Activated naive CD8-positive, alpha-beta T cell treated with anti-CD3 and anti-CD28 coated beads, Interleukin-2, amount 50 U/mL, for 16 hours (primary cell): Measurements from ENCODE around the gene MYO15B.
A peak's percentile ranks its signal among the peaks of the same experiment; 100 is the strongest.
"Not testable (repeated sequence)": the region's sequence is repeated elsewhere in the genome, so short reads cannot be mapped to it uniquely, and the experiment has no call there.

ENCODE experiments used
- DNase-seq: peaks from one replicate; pipeline ENCODE4 v3.0.0-alpha.2; 2020; ENCODE audit warnings: low read depth, low spot score

MYO15B gene

DNA sequence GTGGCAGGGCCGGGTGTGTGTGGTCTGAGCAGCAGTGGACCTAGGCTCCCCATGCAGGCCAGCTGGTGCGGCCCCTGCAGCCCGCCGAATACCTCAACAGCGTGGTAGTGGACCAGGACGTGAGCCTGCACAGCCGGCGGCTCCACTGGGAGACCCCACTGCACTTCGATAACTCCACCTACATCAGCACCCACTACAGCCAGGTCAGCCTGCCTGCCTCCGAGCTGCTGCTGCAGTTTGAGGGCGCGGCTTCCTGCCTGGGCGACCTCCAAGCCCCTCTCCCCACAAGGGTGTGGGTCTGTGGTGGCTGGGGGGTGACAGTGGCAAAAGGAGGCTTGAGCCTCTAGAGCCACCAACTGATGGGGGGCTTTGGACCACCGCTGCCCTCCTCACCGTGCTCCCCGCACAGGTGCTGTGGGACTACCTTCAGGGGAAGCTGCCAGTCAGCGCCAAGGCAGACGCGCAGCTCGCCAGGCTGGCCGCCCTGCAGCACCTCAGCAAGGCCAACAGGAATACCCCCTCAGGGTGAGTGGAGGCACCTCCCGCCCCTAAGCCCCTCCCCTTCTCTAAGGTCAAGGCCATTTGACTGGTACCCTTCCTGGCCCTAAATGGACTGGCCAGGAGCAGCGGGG, 37.2 kb downstream of the MYO15B start:
- no peak for DNase-seq

DNA sequence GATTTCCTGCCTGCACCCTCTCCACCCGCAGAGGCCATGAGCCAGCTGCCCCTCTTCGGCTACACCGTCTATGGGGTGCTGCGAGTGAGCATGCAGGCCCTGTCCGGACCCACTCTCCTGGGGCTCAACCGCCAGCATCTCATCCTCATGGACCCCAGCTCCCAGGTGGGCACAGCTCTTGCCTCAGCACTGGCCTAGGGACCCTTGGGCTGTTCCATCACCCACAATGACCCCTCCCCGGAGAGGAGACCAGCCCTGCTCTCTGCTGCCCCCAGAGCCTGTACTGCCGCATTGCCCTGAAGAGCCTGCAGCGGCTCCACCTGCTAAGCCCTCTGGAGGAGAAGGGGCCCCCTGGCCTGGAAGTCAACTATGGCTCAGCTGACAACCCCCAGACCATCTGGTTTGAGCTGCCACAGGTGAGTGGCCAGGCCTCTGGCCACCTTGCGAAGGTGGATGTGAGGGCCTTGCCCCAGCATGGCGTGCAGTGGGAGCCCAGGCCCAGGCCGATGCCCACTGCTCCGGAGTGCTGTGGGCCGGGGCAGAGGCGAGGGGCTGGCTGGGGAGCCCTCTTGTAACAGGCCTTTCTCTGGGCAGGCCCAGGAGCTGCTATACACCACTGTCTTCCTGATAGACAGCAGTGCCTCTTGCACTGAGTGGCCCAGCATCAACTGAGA, 38.4 kb downstream of the MYO15B start:
- no peak for DNase-seq

DNA sequence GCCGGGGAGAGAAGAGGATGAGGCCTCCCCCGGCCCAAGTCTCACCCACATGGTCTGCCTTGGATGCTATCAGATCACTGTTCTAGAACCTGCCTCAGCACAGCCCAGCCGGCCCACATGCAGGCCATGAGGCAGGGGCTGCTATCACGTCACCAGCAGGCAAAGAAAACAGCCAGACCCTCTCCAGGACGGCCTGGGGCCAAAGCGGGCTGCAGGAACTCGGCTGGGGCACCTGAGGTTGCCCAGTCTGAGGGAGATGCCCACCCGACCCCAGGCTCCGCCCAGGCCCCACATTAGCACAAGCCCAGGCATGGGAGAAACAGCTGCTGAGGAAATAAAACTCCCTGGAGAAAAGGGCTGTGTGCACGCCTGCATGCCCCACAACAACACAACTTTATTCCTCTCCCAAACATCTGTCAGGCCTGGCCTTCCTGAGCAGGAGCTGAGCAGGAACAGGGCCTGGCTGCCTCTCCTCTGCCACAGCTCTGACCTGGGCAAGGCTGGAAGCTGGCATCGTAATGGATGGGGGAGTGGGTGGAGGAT, 39.0 kb downstream of the MYO15B start:
- no peak for DNase-seq

DNA sequence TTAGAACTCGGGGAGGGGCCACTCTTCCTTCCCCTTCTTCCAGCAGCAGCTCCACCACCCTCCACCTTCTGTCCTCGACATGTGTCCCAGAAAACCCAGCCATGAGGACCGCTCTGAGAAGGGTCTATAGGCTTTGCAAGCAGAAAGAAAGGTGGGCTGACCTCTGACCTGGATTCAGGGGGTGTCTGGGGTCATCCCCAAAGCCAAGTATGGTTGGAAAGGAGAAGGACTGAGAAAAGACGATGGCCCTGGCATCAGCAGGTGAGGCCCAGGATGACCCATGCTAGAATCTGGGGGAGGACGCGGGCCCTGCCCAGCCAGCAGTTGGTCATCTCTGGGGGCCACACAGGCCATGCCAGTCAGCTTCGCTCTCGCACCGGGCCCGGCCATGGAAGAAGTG, 39.5 kb downstream of the MYO15B start:
- no peak for DNase-seq

DNA sequence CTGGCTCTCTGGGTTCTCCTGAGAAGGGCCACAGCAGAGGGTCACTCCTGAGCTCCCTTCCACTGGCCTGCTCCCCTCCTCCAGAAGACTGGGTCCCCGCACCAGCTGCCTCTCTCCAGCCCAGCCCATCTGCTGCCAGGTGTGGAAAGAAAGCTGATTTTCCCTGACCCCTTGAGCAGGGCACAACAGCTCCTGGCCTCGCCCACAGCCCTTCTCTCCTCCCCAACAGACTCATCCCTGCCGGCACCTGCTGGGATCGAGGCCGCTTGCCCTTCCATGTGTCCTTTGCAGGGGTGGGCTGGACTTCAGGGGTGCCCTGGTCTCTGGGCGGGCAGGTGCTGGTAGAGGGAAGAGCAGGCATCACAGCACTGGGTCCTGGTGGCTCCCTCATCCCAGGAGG, 40.8 kb downstream of the MYO15B start:
- DNase-seq, result no peak

DNA sequence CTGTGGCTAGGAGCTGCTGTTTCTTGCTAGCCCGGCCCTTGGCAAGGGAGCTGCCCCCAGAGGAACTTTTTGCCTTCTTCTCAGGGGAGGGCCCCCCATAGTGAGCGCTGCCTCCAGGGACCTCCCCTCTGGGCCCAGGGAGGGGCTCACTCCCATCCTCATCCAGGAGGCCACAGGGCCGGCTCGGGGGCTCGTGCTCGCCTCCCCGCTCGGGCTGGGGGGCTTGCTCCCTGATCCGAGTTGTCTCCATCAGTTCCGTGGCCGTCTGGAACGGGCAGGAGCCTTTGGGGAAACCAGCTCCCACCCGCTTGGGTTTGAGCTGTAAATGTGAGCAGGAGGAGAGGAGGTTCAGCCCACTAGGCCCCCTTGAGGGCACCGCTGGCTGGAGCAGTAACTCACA, 41.6 kb downstream of the MYO15B start:
- DNase-seq, result no peak

DNA sequence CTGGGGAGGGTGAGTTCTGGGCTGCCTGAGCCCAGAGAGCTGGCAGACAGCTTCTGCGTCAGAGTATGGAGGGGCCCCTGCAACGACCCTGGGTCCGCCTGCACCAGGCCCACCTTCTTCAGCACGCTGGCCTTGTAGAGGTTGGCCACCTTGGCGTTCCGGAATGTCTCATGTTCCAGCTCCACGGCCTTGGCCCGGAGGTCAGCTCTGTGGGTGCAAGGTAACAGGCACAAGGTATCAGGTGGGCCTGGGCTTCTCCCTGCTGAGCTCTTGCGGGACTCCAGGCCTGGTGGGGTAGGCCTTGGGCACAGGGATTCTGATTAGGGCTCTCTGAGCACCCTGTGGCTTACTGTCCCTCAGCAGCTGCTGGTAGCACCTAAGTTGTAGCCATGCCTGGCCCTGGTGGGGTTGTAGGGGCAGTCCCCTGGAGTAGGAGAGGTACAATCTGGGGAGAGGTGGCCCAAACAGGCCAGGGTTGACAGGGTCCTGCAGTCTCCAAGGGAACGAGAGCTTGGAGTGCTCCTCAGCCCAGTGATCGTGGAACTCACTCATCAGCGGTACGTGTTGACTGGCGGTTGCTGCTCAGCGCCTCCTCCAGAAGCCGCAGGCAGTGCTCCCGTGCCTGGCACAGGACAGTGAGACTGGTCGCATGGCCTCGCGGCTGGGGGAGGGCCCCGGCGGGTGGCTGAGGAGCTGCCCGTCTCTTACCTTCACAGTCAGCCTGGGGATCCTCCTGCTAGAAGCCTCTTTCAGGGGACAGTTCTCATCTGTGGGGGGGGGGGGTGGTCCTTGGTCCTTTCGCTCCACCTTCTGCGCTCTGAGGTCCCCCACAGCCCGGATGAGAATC, 42.7 kb downstream of the MYO15B start:
- DNase-seq, result no peak

DNA sequence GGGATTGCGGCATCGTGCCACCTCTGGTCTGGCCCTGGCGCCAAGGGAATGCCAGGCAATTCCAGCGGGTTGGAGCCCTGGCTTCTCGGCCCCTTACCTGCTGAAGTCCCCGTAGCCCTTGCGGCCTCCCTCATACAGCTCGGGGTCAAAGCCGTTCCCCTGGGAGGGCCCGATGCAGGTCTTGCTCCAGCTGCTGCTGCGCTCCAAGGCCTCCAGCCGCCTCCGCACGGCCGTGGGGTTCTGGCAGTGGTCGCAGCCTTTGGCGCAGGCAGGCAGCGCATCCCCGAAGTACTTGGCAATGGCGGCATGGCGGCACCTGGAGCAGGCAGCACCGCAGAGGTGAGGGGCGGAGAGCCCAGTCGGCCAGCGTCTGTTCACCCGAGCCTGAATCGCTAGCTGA, 43.8 kb downstream of the MYO15B start:
- DNase-seq, result no peak

DNA sequence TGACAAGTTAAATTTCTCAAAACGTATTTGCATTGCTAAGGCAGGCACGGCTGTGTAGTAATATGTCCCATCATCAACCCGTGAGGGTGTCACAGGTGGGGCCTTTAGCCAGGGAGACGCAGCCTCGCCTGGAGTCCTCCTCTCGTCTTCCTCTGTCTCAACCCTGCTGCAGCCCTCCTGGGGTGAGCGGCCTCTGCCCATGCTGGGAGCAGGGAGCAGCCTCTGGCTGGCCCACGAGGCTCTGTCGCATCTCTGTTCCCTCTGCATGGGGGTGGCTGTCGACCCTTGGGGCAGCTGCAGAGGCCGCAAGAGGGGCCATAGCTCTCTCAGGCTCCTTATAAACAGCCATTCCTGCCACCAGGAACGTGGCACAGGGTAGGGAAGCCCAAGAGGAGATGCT, 44.8 kb downstream of the MYO15B start:
- DNase-seq, result no peak

DNA sequence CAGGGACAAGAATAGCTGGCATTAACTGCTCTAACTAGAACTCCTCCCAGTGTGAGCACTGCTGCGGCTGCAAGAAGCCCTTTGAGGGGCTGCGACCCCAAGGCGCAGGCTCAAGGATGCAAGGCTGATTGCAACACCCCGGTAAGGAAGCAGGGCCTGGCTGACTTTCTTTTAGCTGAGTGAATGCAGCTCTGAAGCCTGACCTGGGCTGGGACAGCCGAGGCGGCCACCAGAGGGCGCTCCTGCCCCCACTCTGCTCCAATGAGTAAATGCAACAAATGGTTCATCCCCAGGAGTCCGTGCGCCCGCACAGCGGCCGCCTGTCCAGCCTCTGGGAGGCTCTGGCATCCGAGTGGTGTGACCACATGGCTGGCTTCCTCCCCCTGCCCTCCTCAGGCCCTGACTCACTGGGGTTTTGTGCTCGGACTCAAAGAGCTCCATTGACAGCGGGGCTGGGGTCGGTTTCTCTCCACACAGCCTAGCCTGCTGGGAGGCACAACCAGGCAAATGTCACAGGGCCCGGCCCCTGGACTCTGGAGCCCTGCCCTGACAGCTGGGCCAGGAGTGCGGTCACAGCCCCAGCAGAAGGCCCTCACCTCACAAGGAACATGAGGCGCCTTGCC, 45.4 kb downstream of the MYO15B start, which contains the start of gene SMIM5:
SMIM5 (plus strand) TSS at position 572 of the 623 bp plus-strand sequence. CDS start 6,768 bp downstream, outside the sequence.
- peak; percentile 65 for DNase-seq

DNA sequence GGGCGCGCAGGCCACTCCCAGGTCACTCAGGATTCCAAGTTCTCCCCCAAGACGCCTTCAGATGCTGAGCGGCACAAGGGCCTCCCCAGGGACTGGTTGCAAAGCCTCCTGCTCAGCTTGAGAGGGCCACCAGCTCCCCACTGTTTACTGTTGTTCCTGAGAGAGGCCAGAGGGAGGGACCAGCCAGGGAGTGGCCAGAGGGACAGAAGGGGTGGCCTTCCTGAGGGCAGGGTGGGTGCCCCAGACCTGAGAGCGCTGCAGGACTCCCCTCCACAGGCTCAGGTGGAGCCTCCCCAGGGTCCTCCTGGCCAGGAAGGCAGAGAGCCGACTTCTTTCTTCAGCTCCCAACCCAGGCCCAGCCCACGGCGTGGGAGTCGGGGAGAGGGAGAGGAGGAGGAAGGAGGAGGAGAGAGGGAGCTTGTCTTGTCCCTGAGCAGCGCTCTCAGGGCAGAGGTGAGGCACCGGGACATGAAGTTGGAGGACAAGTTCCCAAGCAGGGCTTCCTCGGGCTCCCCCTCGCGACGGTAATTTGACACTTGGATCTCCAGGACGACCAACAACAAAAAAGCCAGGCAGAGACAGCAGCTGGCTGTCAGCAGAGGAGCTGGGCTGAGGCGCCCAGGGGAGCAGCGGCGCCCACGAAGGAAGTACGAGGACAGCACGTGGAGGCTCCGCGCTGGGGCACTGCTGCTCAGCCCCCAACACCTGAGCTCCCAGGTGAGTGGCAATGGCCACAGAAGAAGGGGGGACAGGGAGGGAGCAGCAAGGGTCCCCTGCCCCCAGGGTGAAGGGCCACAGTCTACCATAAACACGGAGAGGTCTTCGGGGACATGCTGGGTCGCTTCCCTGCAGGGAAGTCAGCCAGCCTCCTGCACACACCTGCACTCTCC, 46.1 kb downstream of the MYO15B start:
- DNase-seq, result no peak

DNA sequence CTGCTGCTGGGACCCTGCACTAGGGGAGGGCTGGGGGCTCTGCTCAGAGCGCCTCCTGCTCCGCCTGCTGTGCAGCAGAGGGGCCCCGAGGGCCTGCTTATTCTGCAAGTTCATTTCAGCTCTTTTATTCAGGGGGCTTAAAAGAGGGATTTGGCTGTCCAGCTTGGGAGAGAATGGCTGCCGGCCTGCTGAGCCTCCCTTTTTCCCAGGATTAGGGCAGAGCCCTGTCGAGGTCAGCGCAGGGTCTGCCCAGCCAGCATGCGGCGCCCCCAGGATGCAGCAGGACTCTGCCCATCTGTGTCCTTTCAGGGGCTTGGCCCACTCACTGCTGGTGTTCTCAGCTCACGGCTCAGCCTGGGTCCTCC, 46.8 kb downstream of the MYO15B start:
- DNase-seq, result no peak

DNA sequence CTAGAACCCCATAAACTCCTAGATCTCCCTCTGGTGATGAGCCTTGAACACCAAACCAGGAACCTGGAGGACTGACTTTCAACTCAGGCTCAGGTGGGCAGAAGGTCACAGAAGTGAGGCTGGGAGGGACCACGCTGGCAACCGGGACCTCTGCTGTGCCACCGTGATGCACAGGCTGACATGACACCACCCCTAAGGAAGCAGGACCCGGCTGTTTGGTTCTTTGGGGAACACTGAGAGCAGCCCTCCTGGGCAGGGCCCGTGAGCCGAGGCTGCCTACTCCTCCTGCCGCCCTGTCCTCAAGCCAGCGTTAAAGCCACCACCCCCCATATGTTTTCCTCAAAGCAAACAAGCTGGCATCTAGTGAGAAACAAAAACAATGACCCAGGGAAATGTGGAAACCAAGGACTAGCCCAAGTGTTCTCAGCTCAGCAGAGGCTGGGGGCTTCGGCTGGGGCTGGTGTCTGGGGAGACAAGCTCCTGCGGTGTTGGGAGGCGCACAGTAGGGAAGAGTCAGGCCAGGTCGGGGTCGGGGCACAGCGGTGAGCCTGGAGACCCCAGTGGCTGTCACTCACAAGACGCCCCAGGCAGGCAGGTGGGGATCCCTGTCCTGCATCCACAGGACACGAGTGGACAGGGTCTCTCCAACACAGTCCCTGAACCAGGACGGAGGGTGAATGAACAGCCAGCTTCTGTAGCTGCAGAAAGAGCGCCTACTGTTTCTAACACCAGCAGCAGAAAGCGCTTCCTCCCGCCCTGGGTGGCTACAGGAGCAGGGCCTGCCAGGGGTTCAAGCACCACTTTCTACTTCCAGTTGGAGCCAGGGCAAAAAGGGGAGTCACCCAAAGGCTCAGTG, 47.4 kb downstream of the MYO15B start:
- DNase-seq, result no peak

DNA sequence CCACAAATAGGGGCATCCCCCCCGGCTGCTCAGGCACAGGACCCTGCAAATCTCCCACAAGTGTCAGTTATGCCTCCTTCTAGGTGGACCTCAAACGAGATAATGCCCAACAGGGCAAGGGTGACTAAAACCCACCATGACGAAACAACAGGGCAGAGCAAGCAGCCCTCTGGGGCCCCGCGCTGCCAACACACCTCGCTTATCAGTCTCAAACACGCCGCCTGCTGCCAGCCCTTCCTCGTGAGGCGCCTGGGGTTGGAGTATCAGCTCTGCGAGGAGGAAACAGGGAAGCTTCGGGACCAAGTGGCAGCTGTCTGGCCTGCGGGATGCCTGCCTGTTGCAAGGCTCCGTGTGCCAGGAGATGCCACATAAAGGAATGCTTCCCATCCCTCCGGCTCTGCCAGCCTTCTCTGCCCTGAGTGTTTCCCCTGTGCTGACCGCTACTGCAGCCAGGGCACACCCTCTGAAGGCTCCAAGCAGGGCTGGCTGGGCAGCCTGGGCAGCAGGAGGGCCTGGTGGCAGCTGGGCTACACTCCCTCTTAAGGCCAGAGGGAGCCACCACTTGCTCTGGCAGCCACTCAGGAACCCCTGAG, 48.1 kb downstream of the MYO15B start:
- no peak for DNase-seq

DNA sequence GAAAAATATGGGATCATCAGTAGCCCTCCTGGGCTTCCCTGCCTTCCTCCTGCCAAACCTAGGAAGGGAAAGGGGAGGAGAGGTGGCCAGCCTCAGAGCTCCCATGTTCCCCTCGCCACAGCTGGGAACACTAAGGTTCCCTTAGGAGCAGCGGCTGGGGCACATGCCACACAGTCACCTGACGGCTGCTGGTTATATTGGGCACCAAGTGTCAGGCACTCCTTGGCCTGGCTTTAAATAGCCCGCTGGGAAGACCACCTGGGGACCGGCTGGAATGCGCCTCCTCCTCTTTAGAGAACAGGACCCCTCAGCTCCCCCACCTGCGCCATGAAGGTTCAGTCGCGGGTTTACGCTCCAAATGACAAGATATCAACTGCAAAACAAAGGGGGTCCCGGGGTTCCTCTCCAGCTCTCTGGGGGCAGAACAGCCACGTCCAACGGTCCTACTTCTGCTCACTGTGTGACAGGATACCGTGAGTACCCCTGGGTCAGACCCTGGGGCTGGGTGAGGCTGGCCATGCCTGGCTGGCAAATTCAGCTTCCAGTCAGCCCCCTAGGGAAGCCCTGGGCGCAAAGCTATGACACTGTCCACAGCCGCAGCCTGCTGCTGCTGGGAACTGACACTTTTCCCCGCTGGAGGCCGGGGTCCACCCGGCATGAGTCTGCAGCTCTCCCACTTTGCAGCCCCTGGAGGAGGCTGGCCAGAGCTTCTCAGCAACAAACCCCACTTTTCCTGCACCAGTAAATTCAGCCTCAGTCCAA, 49.0 kb downstream of the MYO15B start:
- no peak for DNase-seq

DNA sequence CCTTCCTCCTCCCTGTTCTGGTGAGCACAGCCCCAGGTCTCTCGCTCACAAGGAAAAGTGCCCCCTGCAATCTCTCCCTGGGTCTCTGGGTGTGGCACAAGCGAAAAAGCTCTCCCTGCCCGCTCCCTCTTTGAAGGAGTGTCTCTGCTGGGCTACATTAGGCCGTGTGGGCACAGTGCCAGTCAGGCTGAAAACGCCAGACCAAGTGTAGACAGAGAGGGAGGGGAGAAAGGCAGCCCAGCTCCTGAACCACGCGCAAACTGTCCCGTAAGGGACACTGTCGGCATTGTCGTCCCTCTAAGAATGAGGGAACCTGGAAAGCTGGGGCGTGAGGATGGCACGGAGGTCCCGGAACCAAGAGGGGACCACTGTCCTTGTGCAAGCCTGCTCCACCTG, 49.5 kb downstream of the MYO15B start:
- DNase-seq, result no peak

DNA sequence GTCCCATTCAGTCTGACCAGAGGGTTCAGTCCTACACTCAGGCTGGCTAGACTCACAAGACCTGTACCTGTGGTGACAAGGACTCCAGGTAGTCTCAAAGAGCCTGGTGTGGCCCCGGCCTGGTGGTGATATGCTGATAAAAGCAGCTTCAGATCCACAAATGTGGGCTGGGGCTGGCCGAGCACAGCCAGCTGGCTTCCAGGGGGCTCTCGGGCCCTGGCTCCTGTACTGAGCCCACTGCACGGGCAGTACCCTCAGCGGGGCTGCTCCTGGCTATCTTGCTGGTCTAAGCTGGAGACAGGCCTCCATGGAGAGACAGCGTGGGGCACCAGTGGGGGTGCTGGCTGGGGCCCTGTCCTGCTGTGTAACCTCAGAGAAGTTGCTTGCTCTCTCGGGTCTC, 50.0 kb downstream of the MYO15B start:
- DNase-seq, result no peak

DNA sequence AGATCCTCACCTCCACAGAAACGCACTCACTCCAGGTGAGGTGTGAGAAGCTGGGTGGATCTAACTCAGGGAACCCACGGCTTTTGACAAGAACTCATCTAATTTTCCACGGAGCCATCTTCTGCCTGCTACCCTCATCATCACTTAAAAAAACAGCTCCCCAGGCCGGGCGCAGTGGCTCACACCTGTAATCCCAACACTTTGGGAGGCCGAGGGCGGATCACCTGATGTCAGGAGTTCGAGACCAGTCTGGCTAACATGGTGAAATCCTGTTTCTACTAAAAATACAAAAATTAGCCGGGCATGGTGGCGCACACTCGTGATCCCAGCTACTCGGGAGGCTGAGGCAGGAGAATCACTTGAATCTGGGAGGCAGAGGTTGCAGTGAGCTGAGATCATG, 50.4 kb downstream of the MYO15B start:
- not testable (repeated sequence) for DNase-seq

DNA sequence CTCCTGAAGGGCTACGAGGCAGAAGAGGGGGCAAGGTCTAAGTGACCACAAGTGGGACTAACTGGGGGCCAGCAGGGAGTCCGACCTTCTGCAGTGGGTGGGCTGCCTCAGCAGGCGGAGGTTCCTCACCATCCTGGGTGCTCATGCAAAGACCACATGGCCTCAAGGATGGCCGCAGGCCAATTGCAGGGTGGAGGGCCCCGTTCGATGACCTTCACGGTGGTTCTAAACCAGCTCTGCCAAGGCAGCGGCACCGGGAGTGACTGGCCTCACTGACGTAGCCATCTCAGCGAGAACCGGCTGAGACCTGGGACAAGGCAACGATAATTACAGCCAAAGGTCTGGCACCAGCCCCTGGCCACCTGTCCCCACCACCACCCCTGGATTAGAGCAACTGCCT, 51.3 kb downstream of the MYO15B start:
- no peak for DNase-seq
